GM12878 (cell line): ENCODE results near the gene HDAC8. TPM values are rescaled to one million over a fixed set of nuclear protein-coding genes. Genes with fewer than 3 reads are reported as not detected.

Source experiments
- ATAC-seq: fragments of 200-7000 bp; cut with Tn5 transposase; 3 replicates; pipeline ENCODE4 v1.9.1; 2020; ENCODE audit warnings: mild to moderate bottlenecking, moderate library complexity
- BruUV-seq: library from RNA; stranded (reverse); fragments of 400-500 nt; replicated peaks from 2 replicates; lab custom pipeline; 2021; lab: Mats Ljungman, UMichigan
- CTCF ChIA-PET: fragments of 300-600 bp; sonication (Branson Sonifier 250); formaldehyde crosslinking; extraction: SDS; loops from one replicate; lab custom pipeline; 2021; ENCODE audit warnings: inconsistent platforms; lab: Yijun Ruan, JAX
- POLR2A ChIA-PET: fragments of 350-600 bp; formaldehyde crosslinking; extraction: SDS; loops from one replicate; lab custom pipeline; 2021; ENCODE audit warnings: inconsistent platforms; lab: Charles Lee
- RAD21 ChIA-PET: fragments of 300-600 bp; sonication (Branson Sonifier 250); formaldehyde crosslinking; loops from one replicate; lab custom pipeline; 2023; ENCODE audit warnings: antibody characterized with exemption; ENCODE audit not compliant: unreplicated experiment; lab: Charles Lee
- SMC1A ChIA-PET: fragments of 300-600 bp; sonication (Branson Sonifier 250); formaldehyde crosslinking; loops from one replicate; lab custom pipeline; 2023; ENCODE audit not compliant: unreplicated experiment, uncharacterized antibody; lab: Charles Lee
- DNase-seq: peaks from one replicate; pipeline ENCODE4 v3.0.0-alpha.2; 2011; ENCODE audit warnings: low read depth, low spot score
- FAIRE-seq: peaks from 3 replicates; lab custom pipeline; 2011; peaks lifted over from hg19 to GRCh38; lab: Jason Lieb, UNC
- H2AFZ ChIP-seq: 2 replicates; pipeline ENCODE4 v1.6.0; 2011; ENCODE audit warnings: low read depth, low read length, control low read depth; ENCODE audit not compliant: control insufficient read depth
- H3K27ac ChIP-seq: 2 replicates; pipeline ENCODE4 v1.5.1; 2011; ENCODE audit warnings: control low read depth; ENCODE audit not compliant: control insufficient read depth, insufficient read depth
- H3K27me3 ChIP-seq, 2 experiments: replicated peaks in 1 of 2; 2 replicates each; pipeline versions ENCODE4 v1.6.0 to v1.6.1; 2011; ENCODE audit warnings: low read length in 1 of 2; ENCODE audit not compliant: control insufficient read depth in 2 of 2, insufficient read depth in 2 of 2
- H3K36me3 ChIP-seq, 2 experiments: 2 replicates each; pipeline ENCODE4 v1.5.1; 2011; ENCODE audit warnings: low read length in 1 of 2; ENCODE audit not compliant: control insufficient read depth in 2 of 2, insufficient read depth in 2 of 2
- H3K4me1 ChIP-seq: 2 replicates; pipeline ENCODE4 v1.6.1; 2011; ENCODE audit warnings: mild to moderate bottlenecking, low read length, moderate library complexity, mixed read lengths; ENCODE audit not compliant: control insufficient read depth, insufficient read depth
- H3K4me2 ChIP-seq: 2 replicates; pipeline ENCODE4 v1.6.0; 2011; ENCODE audit warnings: control low read depth; ENCODE audit not compliant: control insufficient read depth, insufficient read depth
- H3K4me3 ChIP-seq: fragments of 200-600 bp; sonication (generic); 2 replicates; pipeline ENCODE4 v1.5.1; 2016
- H3K79me2 ChIP-seq: 2 replicates; pipeline ENCODE4 v1.6.0; 2011; ENCODE audit warnings: low read length; ENCODE audit not compliant: control insufficient read depth, insufficient read depth
- H3K9ac ChIP-seq: 2 replicates; pipeline ENCODE4 v1.8.0; 2011; ENCODE audit warnings: low read length, control low read depth, mixed read lengths; ENCODE audit not compliant: control insufficient read depth, insufficient read depth
- H3K9me3 ChIP-seq: replicated peaks from 3 replicates; pipeline ENCODE4 v1.5.1; 2011; ENCODE audit warnings: mild to moderate bottlenecking, low read length; ENCODE audit not compliant: control insufficient read depth, insufficient read depth
- H4K20me1 ChIP-seq: 2 replicates; pipeline ENCODE4 v1.6.0; 2011; ENCODE audit not compliant: control insufficient read depth, insufficient read depth
- BHLHE40 ChIP-seq, 2 experiments: fragments of 450-650 bp in 1 of 2; IDR thresholded peaks; 2 replicates each; pipeline ENCODE4 v1.6.1; 2011 to 2017; ENCODE audit warnings: low read depth in 2 of 2, borderline replicate concordance in 1 of 2, improper control_type of control experiment in 1 of 2, low read length in 1 of 2, mild to moderate bottlenecking in 1 of 2
- ETV6 ChIP-seq, 2 experiments: fragments of 450-650 bp in 1 of 2; IDR thresholded peaks in 1 of 2; conservative IDR thresholded peaks in 1 of 2; 2 replicates each; pipeline ENCODE4 v1.6.1; 2014; ENCODE audit warnings: antibody characterized with exemption in 1 of 2, borderline replicate concordance in 1 of 2, low read depth in 1 of 2, mild to moderate bottlenecking in 1 of 2, moderate library complexity in 1 of 2
- FOXM1 ChIP-seq: IDR thresholded peaks from 2 replicates; pipeline ENCODE4 v1.6.1; 2012; ENCODE audit warnings: low read depth, mild to moderate bottlenecking, inconsistent platforms, low read length, moderate library complexity
- GABPA ChIP-seq: IDR thresholded peaks from 2 replicates; pipeline ENCODE4 v1.6.1; 2014; ENCODE audit warnings: antibody characterized with exemption, low read depth, mild to moderate bottlenecking, inconsistent platforms
- IRF4 ChIP-seq: IDR thresholded peaks from 2 replicates; pipeline ENCODE4 v1.6.1; 2011; ENCODE audit warnings: low read depth, low read length
- MYC ChIP-seq: IDR thresholded peaks from 2 replicates; pipeline ENCODE4 v1.6.1; 2011; ENCODE audit warnings: mild to moderate bottlenecking, low read length, moderate library complexity, inconsistent platforms; ENCODE audit not compliant: insufficient read depth, insufficient replicate concordance, insufficient read length, severe bottlenecking
- PAX8 ChIP-seq: fragments of 450-650 bp; IDR thresholded peaks from 2 replicates; pipeline ENCODE4 v1.6.1; 2017; ENCODE audit warnings: mild to moderate bottlenecking, moderate library complexity
- PRDM15 ChIP-seq: fragments of 450-650 bp; formaldehyde crosslinking; IDR thresholded peaks from 2 replicates; pipeline ENCODE4 v1.4.0; 2020; ENCODE audit warnings: mild to moderate bottlenecking, moderate library complexity
- SUPT20H ChIP-seq: IDR thresholded peaks from 2 replicates; pipeline ENCODE4 v1.6.1; 2011; ENCODE audit warnings: low read depth, mild to moderate bottlenecking, low read length, moderate library complexity, borderline replicate concordance; ENCODE audit not compliant: control insufficient read depth
- TAF1 ChIP-seq: IDR thresholded peaks from 2 replicates; pipeline ENCODE4 v1.6.1; 2011; ENCODE audit warnings: mild to moderate bottlenecking, low read depth, low read length, borderline replicate concordance
- TCF7 ChIP-seq: IDR thresholded peaks from 2 replicates; pipeline ENCODE4 v1.6.1; 2014; ENCODE audit warnings: antibody characterized with exemption, borderline replicate concordance
- ZNF622 ChIP-seq: fragments of 450-650 bp; IDR thresholded peaks from 2 replicates; pipeline ENCODE4 v1.6.1; 2017; ENCODE audit warnings: mild to moderate bottlenecking, inconsistent platforms
- ZSCAN29 ChIP-seq: fragments of 450-650 bp; IDR thresholded peaks from 2 replicates; pipeline ENCODE4 v1.6.1; 2017; ENCODE audit warnings: mild to moderate bottlenecking, moderate library complexity
- WGBS: methylation state at CpG from one replicate; pipeline ENCODE4 v1.1.6; 2016; ENCODE audit warnings: low lambda C conversion rate; ENCODE audit not compliant: insufficient replicate concordance, insufficient coverage; ENCODE audit errors: missing lambda C conversion rate; 5-methylcytosine and 5-hydroxymethylcytosine counted together
- in situ Hi-C: fragments of 300-500 bp; cut with MboI; formaldehyde crosslinking; loops from 9 replicates; pipeline ENCODE4 v1.14.3; 2018; ENCODE audit warnings: mixed read lengths
- intact Hi-C: fragments of 100-400 bp; cut with micrococcal nuclease; formaldehyde crosslinking; loops from one replicate; pipeline ENCODE4 v1.14.2; 2022; ENCODE audit not compliant: unreplicated experiment
- polyA plus RNA-seq, 11 experiments: library from polyadenylated mRNA; depleted of rRNA in 4 of 11; unstranded in 6 of 11; stranded (reverse) in 5 of 11; fragments of >200 nt; fragmentation: Nextera tagmentation in 4 of 11; fragmentation: Illumina TruSeq in 1 of 11; extraction: Ambion mirVana in 4 of 11; extraction: Trizol in 1 of 11; gene quantifications; 1 replicate in 1 of 11; 2 replicates in 10 of 11; pipeline versions ENCODE4 v1.2.1 to v1.2.3, GENCODE V29; 2011 to 2016; ENCODE audit warnings: inconsistent platforms in 2 of 11, missing spikeins in 2 of 11, low read depth in 1 of 11
- total RNA-seq, 4 experiments: library from RNA; depleted of rRNA in 3 of 4; stranded (reverse); fragments of >200 nt in 3 of 4; fragmentation: Illumina TruSeq in 1 of 4; extraction: Trizol in 1 of 4; gene quantifications; 2 replicates each; pipeline versions ENCODE4 v1.2.1 to v1.2.3, GENCODE V29; 2013 to 2021

HDAC8 gene
- total and polyA plus RNA-seq, 10 of the 15 experiments (the other 5 are each of a cell fraction or from before 2014, with no cell fraction given): 18.1 to 34.7 (median 29.1) TPM

GRCh38 chrX:72373136-72373535 lies 199.5 kb downstream of the HDAC8 start:
- ATAC-seq (no peak), DNase-seq (no peak), FAIRE-seq (no peak)
- in situ Hi-C loops (no loop called here), intact Hi-C loops (no loop called here)
- WGBS: 100% methylated on average over 1 of the region's 1 CpG
- CTCF ChIA-PET: no interaction called here
- no peak for TF ChIP-seq PRDM15
- TF ChIP-seq MYC: no peak
- TF ChIP-seq SUPT20H: no peak
- TF ChIP-seq ZSCAN29: no peak
- TF ChIP-seq BHLHE40 (IDR thresholded peaks at IDR 0.05; ENCODE audit: borderline replicate concordance in 1 of 2, low read depth in 2 of 2, low read length in 1 of 2): no peak
- TF ChIP-seq TCF7: no peak
- no peak for TF ChIP-seq TAF1
- no peak for TF ChIP-seq GABPA
- TF ChIP-seq PAX8: no peak
- no peak for TF ChIP-seq ETV6 (conservative IDR thresholded peaks at IDR 0.05 in 1 of 2, IDR thresholded peaks at IDR 0.05 in 1 of 2; ENCODE audit: borderline replicate concordance in 1 of 2, low read depth in 1 of 2)
- no peak for TF ChIP-seq FOXM1
- TF ChIP-seq IRF4: no peak
- no peak for TF ChIP-seq ZNF622
- no peaks in the 10 kb centered on the region for H4K20me1 ChIP-seq
- H2AFZ ChIP-seq: no peak overlapping the region
- H3K27ac ChIP-seq: no peak overlapping the region
- RAD21 ChIA-PET: no interaction called here
- no peak overlapping the region for H3K4me2 ChIP-seq
- H3K36me3 ChIP-seq: no peaks in the 10 kb centered on the region
- no peak overlapping the region for H3K4me3 ChIP-seq
- H3K9me3 ChIP-seq: no peaks in the 10 kb centered on the region
- no peaks in the 10 kb centered on the region for H3K4me1 ChIP-seq
- no peaks in the 10 kb centered on the region for H3K79me2 ChIP-seq
- no peaks in the 10 kb centered on the region for H3K27me3 ChIP-seq
- POLR2A ChIA-PET: no interaction called here
- no peak overlapping the region for H3K9ac ChIP-seq
- no TSS peak for BruUV-seq
- SMC1A ChIA-PET: no interaction called here
